HG03103 (cell line): Measurements from ENCODE around the gene ACOXL.
"Not testable (repeated sequence)": the region's sequence is repeated elsewhere in the genome, so short reads cannot be mapped to it uniquely, and the experiment has no call there.

Source experiments
- ATAC-seq: cut with Tn5 transposase; IDR thresholded peaks from one replicate; pipeline ENCODE4 v1.9.1; 2021; ENCODE audit warnings: low read depth; ENCODE audit not compliant: unreplicated experiment

ACOXL gene

GRCh38 chr2:110732422-110733413 lies at the start of gene ACOXL:
Gene ACOXL (plus strand): TSS chr2:110732573. CDS start chr2:110768390, 35,817 bp downstream.
- ATAC-seq = no peak

GRCh38 chr2:110682872-110683271 lies 49.5 kb upstream of the ACOXL start:
- no peak for ATAC-seq

GRCh38 chr2:110687775-110688484 lies 44.4 kb upstream of the ACOXL start:
- not testable (repeated sequence) for ATAC-seq

GRCh38 chr2:110688594-110689091 lies 43.7 kb upstream of the ACOXL start:
- no peak for ATAC-seq

- no peak for ATAC-seq
These were observed 42.0 kb upstream of the ACOXL start for GRCh38 chr2:110690083-110690965.

- no peak for ATAC-seq
These were observed 40.6 kb upstream of the ACOXL start for GRCh38 chr2:110691612-110692258.

- ATAC-seq = not testable (repeated sequence)
These were observed 37.1 kb upstream of the ACOXL start for GRCh38 chr2:110695146-110695898.

- ATAC-seq = not testable (repeated sequence)
These were observed 34.1 kb upstream of the ACOXL start for GRCh38 chr2:110698253-110698652.

GRCh38 chr2:110702514-110703380 lies 29.6 kb upstream of the ACOXL start:
- ATAC-seq = no peak

GRCh38 chr2:110707386-110707965 lies 24.9 kb upstream of the ACOXL start:
- no peak for ATAC-seq

- no peak for ATAC-seq
These were observed 23.9 kb upstream of the ACOXL start for GRCh38 chr2:110708455-110708854.

- ATAC-seq = no peak
These were observed 19.6 kb upstream of the ACOXL start for GRCh38 chr2:110712737-110713136.

- ATAC-seq = no peak
These were observed 18.6 kb upstream of the ACOXL start for GRCh38 chr2:110713513-110714362.

GRCh38 chr2:110714452-110715224 lies 17.7 kb upstream of the ACOXL start:
- no peak for ATAC-seq

GRCh38 chr2:110716959-110717645 lies 15.3 kb upstream of the ACOXL start:
- ATAC-seq = no peak

- ATAC-seq = no peak
These were observed 14.6 kb upstream of the ACOXL start for GRCh38 chr2:110717734-110718133.
